ENCODE results near the gene TMEM132D.
"Not testable (repeated sequence)": the region's sequence is repeated elsewhere in the genome, so short reads cannot be mapped to it uniquely, and the experiment has no call there.

The TMEM132D gene

DNA sequence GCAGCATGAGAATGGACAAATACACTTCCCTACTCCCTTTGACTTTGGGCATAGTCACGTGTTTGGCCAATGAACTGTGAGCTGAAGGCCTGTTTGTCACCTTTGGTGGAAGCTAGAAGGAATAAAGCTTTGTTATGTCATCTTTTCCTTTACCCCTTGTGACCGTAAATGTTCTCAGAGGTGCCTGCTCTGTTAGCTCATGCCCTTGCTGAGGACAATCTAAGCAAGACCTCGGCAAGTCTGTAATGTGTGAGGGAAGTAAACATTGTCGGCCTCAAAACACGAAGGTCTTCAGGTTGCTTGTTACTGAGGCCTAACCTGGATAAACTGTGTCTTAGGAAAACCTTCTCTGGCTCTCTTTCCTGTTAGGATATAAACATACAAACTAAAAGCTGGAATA is 354.2 kb downstream of the TMEM132D start:
- no peaks in the 10 kb centered on the region for H3K27me3 ChIP-seq (replicated peaks; ENCODE audit: control insufficient read depth, insufficient read depth, low read length)
- TF ChIP-seq, protein P1, sequence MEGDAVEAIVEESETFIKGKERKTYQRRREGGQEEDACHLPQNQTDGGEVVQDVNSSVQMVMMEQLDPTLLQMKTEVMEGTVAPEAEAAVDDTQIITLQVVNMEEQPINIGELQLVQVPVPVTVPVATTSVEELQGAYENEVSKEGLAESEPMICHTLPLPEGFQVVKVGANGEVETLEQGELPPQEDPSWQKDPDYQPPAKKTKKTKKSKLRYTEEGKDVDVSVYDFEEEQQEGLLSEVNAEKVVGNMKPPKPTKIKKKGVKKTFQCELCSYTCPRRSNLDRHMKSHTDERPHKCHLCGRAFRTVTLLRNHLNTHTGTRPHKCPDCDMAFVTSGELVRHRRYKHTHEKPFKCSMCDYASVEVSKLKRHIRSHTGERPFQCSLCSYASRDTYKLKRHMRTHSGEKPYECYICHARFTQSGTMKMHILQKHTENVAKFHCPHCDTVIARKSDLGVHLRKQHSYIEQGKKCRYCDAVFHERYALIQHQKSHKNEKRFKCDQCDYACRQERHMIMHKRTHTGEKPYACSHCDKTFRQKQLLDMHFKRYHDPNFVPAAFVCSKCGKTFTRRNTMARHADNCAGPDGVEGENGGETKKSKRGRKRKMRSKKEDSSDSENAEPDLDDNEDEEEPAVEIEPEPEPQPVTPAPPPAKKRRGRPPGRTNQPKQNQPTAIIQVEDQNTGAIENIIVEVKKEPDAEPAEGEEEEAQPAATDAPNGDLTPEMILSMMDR (IDR thresholded peaks at IDR 0.05; ENCODE audit: insufficient read depth, low read length, poor library complexity, severe bottlenecking), result no peak
- no peak overlapping the region for H3K4me3 ChIP-seq (replicated peaks; ENCODE audit: low read depth, low read length)
- no peaks in the 10 kb centered on the region for H3K36me3 ChIP-seq (ENCODE audit: control insufficient read depth, insufficient read depth, low read length)
- no peak for DNase-seq (ENCODE audit: extremely low read depth, insufficient read length)

DNA sequence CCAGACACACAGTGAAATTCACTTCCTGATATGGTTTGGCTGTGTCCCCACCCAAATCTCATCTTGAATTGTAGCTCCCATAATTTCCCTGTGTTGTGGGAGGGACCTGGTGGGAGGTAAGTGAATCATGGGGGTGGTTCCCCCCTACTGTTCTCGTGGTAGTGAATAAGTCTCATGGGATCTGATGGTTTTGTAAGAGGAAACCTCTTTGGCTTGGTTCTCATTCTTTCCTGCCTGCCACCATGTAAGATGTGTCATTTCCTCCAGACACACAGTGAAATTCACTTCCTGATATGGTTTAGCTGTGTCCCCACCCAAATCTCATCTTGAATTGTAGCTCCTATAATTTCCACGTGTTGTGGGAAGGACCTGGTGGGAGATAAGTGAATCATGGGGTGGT is 354.8 kb downstream of the TMEM132D start:
- not testable (repeated sequence) for H3K27me3 ChIP-seq (replicated peaks; ENCODE audit: control insufficient read depth, insufficient read depth, low read length); H3K4me3 ChIP-seq (replicated peaks; ENCODE audit: low read depth, low read length); DNase-seq (ENCODE audit: extremely low read depth, insufficient read length); H3K36me3 ChIP-seq (ENCODE audit: control insufficient read depth, insufficient read depth, low read length)

DNA sequence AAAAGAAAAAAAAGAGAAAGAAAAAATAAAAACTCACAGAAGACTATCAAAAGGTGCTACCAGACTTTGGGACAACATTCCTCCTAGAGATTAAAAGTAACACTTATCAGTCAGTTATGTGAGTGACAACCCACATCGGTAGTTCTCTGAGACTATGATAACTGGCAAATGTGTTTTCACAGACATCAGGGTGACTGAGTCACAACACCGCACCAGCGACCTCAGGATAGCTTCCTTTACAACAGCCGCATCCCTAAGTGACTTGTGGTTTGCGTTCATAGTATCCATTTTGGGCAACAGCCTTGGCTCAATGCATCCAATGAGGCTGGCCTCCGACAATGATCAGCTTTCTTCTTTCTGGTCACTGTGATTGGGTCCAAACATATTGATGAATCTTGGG is 359.1 kb downstream of the TMEM132D start:
- no peaks in the 10 kb centered on the region for H3K36me3 ChIP-seq (ENCODE audit: control insufficient read depth, insufficient read depth, low read length)
- DNase-seq (ENCODE audit: extremely low read depth, insufficient read length), result no peak
- TF ChIP-seq, protein P1 (IDR thresholded peaks at IDR 0.05; ENCODE audit: insufficient read depth, low read length, poor library complexity, severe bottlenecking), result no peak
- H3K27me3 ChIP-seq (replicated peaks; ENCODE audit: control insufficient read depth, insufficient read depth, low read length), result no peaks in the 10 kb centered on the region
- H3K4me3 ChIP-seq (replicated peaks; ENCODE audit: low read depth, low read length), result no peak overlapping the region

DNA sequence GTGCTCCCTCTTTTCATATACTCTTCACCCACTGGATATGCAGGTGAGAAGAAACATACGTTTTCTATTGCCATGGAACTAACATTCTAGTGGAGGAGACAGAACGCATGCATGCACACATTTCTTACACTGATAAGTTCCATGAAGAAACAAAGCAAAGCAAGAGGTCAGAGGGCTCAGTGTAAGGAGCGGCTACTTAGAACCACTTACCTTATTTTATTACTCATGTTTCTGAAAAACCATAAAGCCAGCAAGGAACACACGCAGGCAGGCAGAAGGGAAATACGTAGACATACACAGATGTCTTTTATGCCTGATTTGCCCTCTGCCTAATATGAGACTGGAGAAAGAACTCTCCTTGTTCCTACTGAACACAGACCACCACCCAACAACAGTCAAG is 362.9 kb downstream of the TMEM132D start:
- TF ChIP-seq, protein P1 (IDR thresholded peaks at IDR 0.05; ENCODE audit: insufficient read depth, low read length, poor library complexity, severe bottlenecking), result no peak
- Histone ChIP-seq H3K27me3 (replicated peaks; ENCODE audit: control insufficient read depth, insufficient read depth, low read length) (no peaks in the 10 kb centered on the region), H3K36me3 (ENCODE audit: control insufficient read depth, insufficient read depth, low read length) (no peaks in the 10 kb centered on the region), H3K4me3 (replicated peaks; ENCODE audit: low read depth, low read length) (no peak overlapping the region)
- DNase-seq (ENCODE audit: extremely low read depth, insufficient read length), result no peak

DNA sequence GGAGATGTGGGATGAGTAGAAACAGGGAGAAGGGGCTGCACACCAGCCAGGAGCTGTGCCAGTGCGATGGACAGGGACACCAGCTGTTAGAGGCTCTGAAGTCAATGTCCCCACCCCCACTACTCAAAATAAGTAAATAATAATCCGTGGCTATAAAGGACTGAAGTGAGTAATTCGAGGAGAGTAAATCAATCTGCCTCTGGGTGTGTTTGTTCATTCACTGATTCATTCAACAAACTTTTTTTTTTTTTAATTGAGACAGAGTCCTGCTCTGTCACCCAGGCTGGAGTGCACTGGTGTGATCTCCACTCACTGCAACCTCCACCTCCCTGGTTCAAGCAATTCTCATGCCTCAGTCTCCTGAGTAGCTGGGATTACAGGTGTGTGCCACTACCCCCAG is 363.6 kb downstream of the TMEM132D start:
- Histone ChIP-seq H3K36me3 (ENCODE audit: control insufficient read depth, insufficient read depth, low read length) (no peaks in the 10 kb centered on the region), H3K4me3 (replicated peaks; ENCODE audit: low read depth, low read length) (no peak overlapping the region), H3K27me3 (replicated peaks; ENCODE audit: control insufficient read depth, insufficient read depth, low read length) (no peaks in the 10 kb centered on the region)
- TF ChIP-seq, protein P1 (IDR thresholded peaks at IDR 0.05; ENCODE audit: insufficient read depth, low read length, poor library complexity, severe bottlenecking), result no peak
- DNase-seq (ENCODE audit: extremely low read depth, insufficient read length), result no peak

DNA sequence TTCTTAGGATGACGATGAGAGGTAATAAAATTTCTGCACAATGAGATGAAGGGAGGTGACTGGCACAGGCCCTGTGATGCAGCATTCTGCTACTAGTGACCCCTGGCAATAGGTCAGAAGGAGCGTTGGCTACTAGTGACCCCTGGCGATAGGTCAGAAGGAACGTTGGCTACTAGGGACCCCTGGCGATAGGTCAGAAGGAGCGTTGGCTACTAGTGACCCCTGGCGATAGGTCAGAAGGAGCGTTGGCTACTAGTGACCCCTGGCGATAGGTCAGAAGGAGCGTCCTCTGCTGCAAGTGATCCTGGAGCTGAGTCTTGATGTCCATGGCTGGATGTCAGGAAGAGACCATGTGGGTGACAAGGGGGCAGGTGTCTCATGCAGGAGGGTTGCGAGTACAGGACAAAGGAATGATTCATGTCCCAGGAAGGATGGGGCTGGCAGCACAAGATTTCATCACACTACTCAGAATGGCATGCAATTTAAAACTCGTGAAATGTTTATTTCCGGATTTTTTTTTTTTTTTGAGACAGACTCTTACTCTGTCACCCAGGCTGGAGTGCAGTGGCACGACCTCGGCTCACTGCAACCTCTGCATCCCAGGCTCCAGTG is 365.0 kb downstream of the TMEM132D start:
- not testable (repeated sequence) for H3K36me3 ChIP-seq (ENCODE audit: control insufficient read depth, insufficient read depth, low read length); H3K4me3 ChIP-seq (replicated peaks; ENCODE audit: low read depth, low read length); DNase-seq (ENCODE audit: extremely low read depth, insufficient read length); H3K27me3 ChIP-seq (replicated peaks; ENCODE audit: control insufficient read depth, insufficient read depth, low read length)

DNA sequence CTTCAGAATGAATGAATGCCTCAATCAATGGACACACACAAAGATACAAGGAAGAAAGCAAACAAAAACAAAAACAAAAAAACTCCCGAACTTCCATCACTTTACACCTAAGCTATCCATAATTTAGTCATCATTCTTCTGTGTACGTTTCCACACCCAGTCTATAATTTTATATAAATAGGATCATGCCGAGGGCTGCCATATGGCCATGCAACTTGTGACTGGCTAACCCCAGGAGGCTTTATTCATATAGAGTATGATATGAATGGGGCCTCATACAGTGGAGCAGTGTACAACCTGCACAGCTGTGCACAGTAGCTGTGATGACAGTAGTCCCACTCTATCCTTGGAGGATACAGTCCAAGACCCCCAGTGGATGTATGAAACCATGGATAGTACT is 365.7 kb downstream of the TMEM132D start:
- no peak for DNase-seq (ENCODE audit: extremely low read depth, insufficient read length)
- Histone ChIP-seq H3K4me3 (replicated peaks; ENCODE audit: low read depth, low read length) (no peak overlapping the region), H3K36me3 (ENCODE audit: control insufficient read depth, insufficient read depth, low read length) (no peaks in the 10 kb centered on the region), H3K27me3 (replicated peaks; ENCODE audit: control insufficient read depth, insufficient read depth, low read length) (no peaks in the 10 kb centered on the region)
- TF ChIP-seq, protein P1 (IDR thresholded peaks at IDR 0.05; ENCODE audit: insufficient read depth, low read length, poor library complexity, severe bottlenecking), result no peak

Measured in GM06990 (cell line).